CD4-positive, alpha-beta memory T cell (primary cell): ENCODE data around the gene MANBA. TPM values are rescaled to one million over a fixed set of nuclear protein-coding genes. Genes with fewer than 3 reads are reported as not detected.
A peak's percentile ranks its signal among the peaks of the same experiment; 100 is the strongest.

Source experiments
- CTCF ChIA-PET: fragments of 350-600 bp; sonication (Branson Sonifier 250); formaldehyde crosslinking; loops from one replicate; lab custom pipeline; 2021; ENCODE audit warnings: inconsistent platforms; ENCODE audit not compliant: partially characterized antibody; lab: Charles Lee
- POLR2A ChIA-PET: fragments of 350-600 bp; sonication (Branson Sonifier 250); formaldehyde crosslinking; loops from one replicate; lab custom pipeline; 2021; ENCODE audit not compliant: partially characterized antibody; lab: Charles Lee
- DNase-seq, 5 donors: peaks; one replicate each; pipeline versions ENCODE4 v3.0.0 to v3.0.0-alpha.2; 2020 to 2022; ENCODE audit warnings: mixed read lengths in 1 of 5
- H3K27ac ChIP-seq: one replicate; pipeline ENCODE4 v1.7.0; 2013; ENCODE audit warnings: low read depth, low read length
- H3K27me3 ChIP-seq: 2 replicates; pipeline ENCODE4 v1.7.0; 2013; ENCODE audit warnings: mild to moderate bottlenecking, low read length, moderate library complexity; ENCODE audit not compliant: insufficient read depth
- H3K36me3 ChIP-seq: 2 replicates; pipeline ENCODE4 v1.7.0; 2013; ENCODE audit warnings: mild to moderate bottlenecking, low read length, moderate library complexity; ENCODE audit not compliant: insufficient read depth
- H3K4me1 ChIP-seq: 2 replicates; pipeline ENCODE4 v1.7.0; 2013; ENCODE audit warnings: mild to moderate bottlenecking, low read length, moderate library complexity; ENCODE audit not compliant: insufficient read depth
- H3K4me3 ChIP-seq, 2 donors: one replicate each; pipeline ENCODE4 v1.7.0; 2013; ENCODE audit warnings: low read length in 2 of 2, mild to moderate bottlenecking in 1 of 2
- H3K9me3 ChIP-seq, 2 donors: one replicate each; pipeline ENCODE4 v1.7.0; 2013; ENCODE audit warnings: low read length in 2 of 2, control low read depth in 1 of 2; ENCODE audit not compliant: control insufficient read depth in 1 of 2
- H3K27ac Mint-ChIP-seq, 7 donors: one replicate each; pipeline ENCODE4 v1.8.0; 2020 to 2021; ENCODE audit warnings: mixed read lengths in 7 of 7, mild to moderate bottlenecking in 6 of 7, inconsistent platforms in 3 of 7, moderate library complexity in 3 of 7
- H3K27me3 Mint-ChIP-seq, 2 donors: one replicate each; pipeline ENCODE4 v1.8.0; 2020 to 2021; ENCODE audit warnings: mixed read lengths in 2 of 2
- H3K36me3 Mint-ChIP-seq, 2 donors: one replicate each; pipeline ENCODE4 v1.8.0; 2020 to 2021; ENCODE audit warnings: mixed read lengths in 2 of 2, inconsistent platforms in 1 of 2, mild to moderate bottlenecking in 1 of 2
- H3K4me1 Mint-ChIP-seq, 4 donors: one replicate each; pipeline ENCODE4 v1.8.0; 2020 to 2021; ENCODE audit warnings: mixed read lengths in 4 of 4, mild to moderate bottlenecking in 1 of 4
- H3K4me3 Mint-ChIP-seq, 8 donors: one replicate each; pipeline ENCODE4 v1.8.0; 2020 to 2021; ENCODE audit warnings: mixed read lengths in 8 of 8, mild to moderate bottlenecking in 7 of 8, moderate library complexity in 6 of 8, inconsistent platforms in 3 of 8
- H3K9me3 Mint-ChIP-seq, 8 donors: one replicate each; pipeline ENCODE4 v1.8.0; 2020 to 2021; ENCODE audit warnings: mixed read lengths in 8 of 8, mild to moderate bottlenecking in 5 of 8, inconsistent platforms in 3 of 8, moderate library complexity in 1 of 8
- intact Hi-C: fragments of 100-400 bp; cut with micrococcal nuclease; formaldehyde crosslinking; loops from one replicate; pipeline ENCODE4 v1.15.1; 2023
- polyA plus RNA-seq, 2 donors: library from polyadenylated mRNA; unstranded; fragments of 300-500 nt; fragmentation: Illumina TruSeq; gene quantifications; one replicate each; pipeline ENCODE4 v1.2.3, GENCODE V29; 2021
- total RNA-seq, 2 experiments: library from RNA; stranded (reverse); gene quantifications; one replicate each; pipeline ENCODE4 v1.2.3, GENCODE V29; 2021

The MANBA gene
- total and polyA plus RNA-seq, 4 experiments from 2014 or later = 13.5 to 33.2 (median 26.3) TPM

DNA sequence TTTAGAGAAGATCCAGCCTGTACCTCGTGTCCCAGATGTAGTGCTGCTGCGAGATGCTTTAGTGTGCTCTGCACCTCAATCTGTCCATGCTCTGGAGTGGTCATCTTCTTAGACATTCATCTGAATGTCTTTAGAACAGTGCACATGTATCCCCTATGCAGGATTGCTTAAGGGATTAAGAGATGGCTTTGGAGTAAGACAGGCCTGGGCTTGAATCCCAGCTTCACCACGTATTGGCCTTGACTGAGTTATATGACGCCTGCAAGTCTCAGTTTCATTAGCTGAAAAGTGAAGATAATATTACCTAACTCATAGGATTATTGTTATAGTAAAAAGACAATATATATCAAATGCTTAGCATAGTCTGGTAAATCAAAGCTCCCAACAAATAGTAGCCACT is 161.3 kb downstream of the MANBA start:
- ChIA-PET CTCF (interaction anchor here (0.8 to 2.9 kb wide), 4 partner anchors 13 to 410 kb away, joined by 3 to 22 read pairs (median 3); no protein-coding TSS in a partner anchor), POLR2A (interaction anchor here (1.3 to 5.9 kb wide), 5 partner anchors 12 to 229 kb away, joined by 3 to 35 read pairs (median 4); partner anchors contain the start of gene UBE2D3)
- Histone ChIP-seq H3K4me3 (no peak overlapping the region), H3K27ac (peak overlapping the region; percentile 57), H3K4me1 (peaks cover 66% of the 10 kb centered on the region), H3K9me3 (no peaks in the 10 kb centered on the region), H3K27me3 (no peaks in the 10 kb centered on the region), H3K36me3 (peaks cover 43% of the 10 kb centered on the region)
- peaks cover 77 to 81% of the 10 kb centered on the region in 2 donors for H3K36me3 Mint-ChIP-seq
- no peaks in the 10 kb centered on the region for H3K27me3 Mint-ChIP-seq
- H3K9me3 Mint-ChIP-seq = no peaks in the 10 kb centered on the region
- H3K4me3 Mint-ChIP-seq = peak overlapping the region in 4 of 8 donors; percentile 32 to 82 (median 74)
- H3K4me1 Mint-ChIP-seq = peaks cover 52 to 86% (median 67%) of the 10 kb centered on the region in 4 donors
- intact Hi-C loops = no loop called here
- DNase-seq = no peak
- peak overlapping the region; percentile 71 to 99 (median 89) for H3K27ac Mint-ChIP-seq

DNA sequence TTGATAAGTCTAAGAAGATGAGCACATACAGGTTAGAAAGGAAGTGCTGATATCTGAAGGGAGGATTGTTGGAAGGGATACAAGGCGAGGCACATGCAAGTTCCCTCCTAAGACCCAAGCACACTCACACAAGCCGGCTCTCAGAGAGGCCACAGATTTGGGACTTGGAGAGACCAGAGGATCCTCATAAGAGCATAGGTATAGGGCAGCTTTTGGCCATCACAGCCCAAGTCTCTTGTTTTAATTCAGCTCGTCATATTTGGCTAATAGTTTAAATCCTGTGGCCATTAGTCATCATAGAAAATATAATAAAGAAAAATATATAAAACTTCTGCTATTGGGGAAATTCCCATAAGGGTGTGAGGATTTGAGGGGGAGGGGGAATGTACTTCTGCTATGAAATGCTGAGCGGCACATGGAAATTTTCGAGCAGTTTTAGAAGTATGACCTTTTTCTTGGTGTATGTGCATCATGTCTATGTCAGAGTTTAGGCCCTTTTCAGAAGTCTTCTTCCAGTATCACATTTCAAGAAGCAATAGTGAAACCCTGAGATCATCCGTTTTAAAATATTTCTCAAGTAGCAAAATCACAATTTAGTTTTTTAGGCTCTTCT is 161.9 kb downstream of the MANBA start:
- H3K9me3 ChIP-seq = no peaks in the 10 kb centered on the region
- Mint-ChIP-seq H3K4me1 (peaks cover 55 to 89% (median 70%) of the 10 kb centered on the region in 4 donors), H3K36me3 (peaks cover 76 to 84% of the 10 kb centered on the region in 2 donors), H3K27me3 (no peaks in the 10 kb centered on the region), H3K27ac (peak overlapping the region; percentile 86 to 99 (median 92)), H3K4me3 (peak overlapping the region; percentile 46 to 82 (median 68)), H3K9me3 (no peaks in the 10 kb centered on the region)
- CTCF ChIA-PET = interaction anchor here (1.3 to 2.9 kb wide), 2 partner anchors 14 to 80 kb away, joined by 3 to 22 read pairs; no protein-coding TSS in a partner anchor
- peak in 1 of 5 donors; percentile 59 for DNase-seq
- no peaks in the 10 kb centered on the region for H3K27me3 ChIP-seq
- intact Hi-C loops = loop anchor here (1.0 kb wide), 2 partner anchors 9 to 14 kb away; no protein-coding TSS in a partner anchor
- H3K4me3 ChIP-seq = no peak overlapping the region
- H3K27ac ChIP-seq = peak overlapping the region; percentile 57
- POLR2A ChIA-PET = interaction anchor here (0.8 to 5.9 kb wide), 10 partner anchors 12 to 230 kb away, joined by 3 to 35 read pairs (median 4); partner anchors contain the start of gene UBE2D3
- H3K36me3 ChIP-seq = peaks cover 46% of the 10 kb centered on the region
- H3K4me1 ChIP-seq = peaks cover 66% of the 10 kb centered on the region

DNA sequence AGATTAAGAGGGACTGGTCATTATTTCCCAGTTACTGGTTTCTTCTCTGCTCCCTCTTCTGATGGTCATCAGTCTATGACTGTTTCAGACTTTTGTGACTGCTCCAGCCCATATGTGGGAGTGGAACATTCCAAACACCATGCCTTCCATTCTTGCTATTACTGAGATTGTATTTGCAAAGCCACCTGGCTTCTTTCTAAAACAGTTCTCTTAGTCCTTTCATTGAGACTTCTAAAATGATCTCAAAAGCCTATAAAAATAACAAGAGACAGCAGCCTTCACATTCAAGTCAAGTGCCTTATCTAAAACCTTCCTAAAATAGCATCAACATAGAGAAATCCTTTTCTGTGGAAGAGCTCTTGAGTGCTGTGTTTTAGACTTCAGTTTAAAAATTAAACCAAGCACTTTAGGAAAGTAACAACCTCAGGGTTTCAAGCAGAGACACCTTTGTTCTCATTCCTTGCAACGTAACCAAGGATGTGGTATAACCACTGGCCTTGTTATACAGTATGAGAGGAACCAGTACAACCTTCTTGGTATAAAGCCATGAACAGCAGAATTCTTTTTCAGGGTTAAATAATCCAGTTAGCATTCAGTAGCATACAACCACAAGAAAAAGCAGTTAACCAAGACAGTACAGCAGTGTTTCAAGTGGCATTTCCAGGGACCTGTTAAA is 162.5 kb downstream of the MANBA start:
- peak overlapping the region; percentile 46 to 82 (median 68) for H3K4me3 Mint-ChIP-seq
- no peaks in the 10 kb centered on the region for H3K27me3 Mint-ChIP-seq
- Histone ChIP-seq H3K9me3 (no peaks in the 10 kb centered on the region), H3K36me3 (peaks cover 41% of the 10 kb centered on the region), H3K4me1 (peaks cover 73% of the 10 kb centered on the region), H3K27me3 (no peaks in the 10 kb centered on the region), H3K27ac (peak overlapping the region; percentile 57), H3K4me3 (no peak overlapping the region)
- peak; percentile 62 to 83 (median 78) for DNase-seq
- CTCF ChIA-PET = interaction anchor here (1.5 to 2.9 kb wide), 2 partner anchors 15 to 150 kb away, joined by 3 to 22 read pairs; no protein-coding TSS in a partner anchor
- peak overlapping the region; percentile 87 to 99 (median 92) for H3K27ac Mint-ChIP-seq
- intact Hi-C loops = loop anchor here (1.0 kb wide), 2 partner anchors 10 to 15 kb away; no protein-coding TSS in a partner anchor
- POLR2A ChIA-PET = interaction anchor here (0.8 to 5.9 kb wide), 8 partner anchors 11 to 230 kb away, joined by 3 to 35 read pairs (median 4); no protein-coding TSS in a partner anchor
- peaks cover 54 to 88% (median 69%) of the 10 kb centered on the region in 4 donors for H3K4me1 Mint-ChIP-seq
- H3K36me3 Mint-ChIP-seq = peaks cover 73 to 82% of the 10 kb centered on the region in 2 donors
- no peaks in the 10 kb centered on the region for H3K9me3 Mint-ChIP-seq

DNA sequence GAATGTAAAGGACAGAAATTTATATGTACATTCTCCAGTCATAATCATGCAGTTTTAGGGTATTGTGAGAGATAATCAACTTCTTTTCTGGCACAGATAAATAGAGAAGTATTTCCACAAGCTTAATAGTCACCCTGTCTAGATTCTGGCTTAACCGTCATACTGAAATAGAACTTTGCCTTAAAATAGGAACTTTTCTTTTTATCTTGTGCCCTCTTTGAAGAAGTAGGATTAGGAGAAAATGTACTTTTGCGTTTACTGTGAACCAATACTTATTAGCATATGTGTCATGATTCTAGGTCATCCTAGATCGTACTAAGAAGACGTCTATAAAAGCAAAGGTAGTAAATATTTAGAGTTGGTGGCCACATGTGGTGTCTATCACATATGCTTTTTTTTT is 164.2 kb downstream of the MANBA start:
- no peak for DNase-seq
- no peaks in the 10 kb centered on the region for H3K27me3 ChIP-seq
- no peaks in the 10 kb centered on the region for H3K27me3 Mint-ChIP-seq
- H3K36me3 ChIP-seq = peaks cover 38% of the 10 kb centered on the region
- no peak overlapping the region for H3K4me3 ChIP-seq
- intact Hi-C loops = no loop called here
- H3K27ac ChIP-seq = no peak overlapping the region
- POLR2A ChIA-PET = interaction anchor here (1.2 to 5.9 kb wide), 3 partner anchors 9 to 94 kb away, joined by 3 to 35 read pairs (median 13); no protein-coding TSS in a partner anchor
- CTCF ChIA-PET = interaction anchor here (0.7 to 1.5 kb wide), 3 partner anchors 9 to 149 kb away, joined by 3 read pairs; no protein-coding TSS in a partner anchor
- H3K9me3 ChIP-seq = no peaks in the 10 kb centered on the region
- peaks cover 78 to 90% of the 10 kb centered on the region in 2 donors for H3K36me3 Mint-ChIP-seq
- H3K4me1 Mint-ChIP-seq = peaks cover 69 to 96% (median 82%) of the 10 kb centered on the region in 4 donors
- peak overlapping the region; percentile 69 to 97 (median 87) for H3K27ac Mint-ChIP-seq
- peaks cover 90% of the 10 kb centered on the region for H3K4me1 ChIP-seq
- peak overlapping the region in 2 of 8 donors; percentile 34 to 44 for H3K4me3 Mint-ChIP-seq
- H3K9me3 Mint-ChIP-seq = peaks cover 0 to 1% (median 0%) of the 10 kb centered on the region in 8 donors

DNA sequence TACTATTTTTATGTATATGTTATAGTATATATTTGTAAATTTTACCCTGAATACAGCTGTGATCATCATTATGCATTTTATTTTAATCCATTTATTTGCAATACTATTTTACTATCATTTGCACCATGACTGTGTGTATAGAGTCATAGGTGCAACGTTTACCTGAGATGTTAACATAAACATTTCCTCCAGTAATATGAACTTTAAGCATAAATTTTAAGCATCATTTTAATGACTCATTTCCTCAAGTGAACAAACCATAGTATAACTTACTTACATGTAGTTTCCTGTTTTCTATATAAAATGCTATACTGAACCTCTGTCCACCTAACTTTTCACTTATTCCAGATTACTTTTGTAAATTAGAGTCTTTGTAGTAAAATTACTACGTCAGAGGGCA is 166.8 kb downstream of the MANBA start:
- Histone ChIP-seq H3K27me3 (no peaks in the 10 kb centered on the region), H3K9me3 (no peaks in the 10 kb centered on the region), H3K36me3 (peaks cover 24% of the 10 kb centered on the region), H3K4me3 (no peak overlapping the region), H3K4me1 (peaks cover 93% of the 10 kb centered on the region), H3K27ac (no peak overlapping the region)
- Mint-ChIP-seq H3K9me3 (peaks cover 0 to 7% (median 0%) of the 10 kb centered on the region in 8 donors), H3K4me3 (peak overlapping the region in 4 of 8 donors; percentile 11 to 56 (median 42)), H3K4me1 (peaks cover 73 to 96% (median 85%) of the 10 kb centered on the region in 4 donors), H3K27ac (peak overlapping the region; percentile 70 to 88 (median 80)), H3K27me3 (no peaks in the 10 kb centered on the region), H3K36me3 (peaks cover 85 to 89% of the 10 kb centered on the region in 2 donors)
- no peak for DNase-seq
- ChIA-PET POLR2A (interaction anchor here (0.8 kb wide), 1 partner anchor 19 kb away, joined by 3 read pairs; no protein-coding TSS in a partner anchor), CTCF (interaction anchor here (1.1 kb wide), 1 partner anchor 146 kb away, joined by 4 read pairs; no protein-coding TSS in a partner anchor)
- intact Hi-C loops = loop anchor here (2.0 kb wide), 1 partner anchor 13 kb away; no protein-coding TSS in a partner anchor

DNA sequence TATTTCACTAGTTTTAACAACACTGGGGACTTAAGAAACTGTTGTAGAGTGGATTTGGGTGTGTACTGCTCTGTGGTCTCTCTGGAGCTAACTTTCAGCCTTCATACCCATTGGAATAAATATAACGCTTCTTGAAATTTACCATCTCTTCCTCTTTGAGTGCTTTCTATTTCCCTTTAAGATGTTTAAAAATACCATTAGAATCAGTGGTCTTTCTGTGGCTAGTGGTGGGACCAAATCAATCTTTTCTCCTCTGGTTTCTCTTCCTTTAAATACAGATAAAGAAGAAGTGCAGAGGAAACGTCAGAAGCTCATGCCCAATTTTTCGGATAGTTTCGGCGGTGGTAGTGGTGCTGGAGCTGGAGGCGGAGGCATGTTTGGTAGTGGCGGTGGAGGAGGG is 167.6 kb downstream of the MANBA start:
- CTCF ChIA-PET = interaction anchor here (1.1 to 1.2 kb wide), 2 partner anchors 14 to 145 kb away, joined by 4 read pairs; no protein-coding TSS in a partner anchor
- Histone ChIP-seq H3K36me3 (peaks cover 24% of the 10 kb centered on the region), H3K27ac (peak overlapping the region; percentile 2), H3K27me3 (no peaks in the 10 kb centered on the region), H3K4me3 (no peak overlapping the region), H3K9me3 (no peaks in the 10 kb centered on the region), H3K4me1 (peaks cover 93% of the 10 kb centered on the region)
- intact Hi-C loops = no loop called here
- H3K36me3 Mint-ChIP-seq = peaks cover 82 to 85% of the 10 kb centered on the region in 2 donors
- H3K9me3 Mint-ChIP-seq = peaks cover 0 to 7% (median 0%) of the 10 kb centered on the region in 8 donors
- peak overlapping the region in 6 of 7 donors; percentile 73 to 89 (median 78) for H3K27ac Mint-ChIP-seq
- POLR2A ChIA-PET = interaction anchor here (1.4 kb wide), 1 partner anchor 93 kb away, joined by 4 read pairs; the partner anchor contains the start of gene NFKB1
- DNase-seq = no peak
- peak overlapping the region in 4 of 8 donors; percentile 35 to 56 (median 53) for H3K4me3 Mint-ChIP-seq
- H3K27me3 Mint-ChIP-seq = no peaks in the 10 kb centered on the region
- H3K4me1 Mint-ChIP-seq = peaks cover 69 to 96% (median 83%) of the 10 kb centered on the region in 4 donors
